Measurements from ENCODE around the gene FASTKD1.

GRCh38 chr2:169572821-169573159 is 875 bp downstream of the FASTKD1 start:
- TF ChIP-seq, protein P1, sequence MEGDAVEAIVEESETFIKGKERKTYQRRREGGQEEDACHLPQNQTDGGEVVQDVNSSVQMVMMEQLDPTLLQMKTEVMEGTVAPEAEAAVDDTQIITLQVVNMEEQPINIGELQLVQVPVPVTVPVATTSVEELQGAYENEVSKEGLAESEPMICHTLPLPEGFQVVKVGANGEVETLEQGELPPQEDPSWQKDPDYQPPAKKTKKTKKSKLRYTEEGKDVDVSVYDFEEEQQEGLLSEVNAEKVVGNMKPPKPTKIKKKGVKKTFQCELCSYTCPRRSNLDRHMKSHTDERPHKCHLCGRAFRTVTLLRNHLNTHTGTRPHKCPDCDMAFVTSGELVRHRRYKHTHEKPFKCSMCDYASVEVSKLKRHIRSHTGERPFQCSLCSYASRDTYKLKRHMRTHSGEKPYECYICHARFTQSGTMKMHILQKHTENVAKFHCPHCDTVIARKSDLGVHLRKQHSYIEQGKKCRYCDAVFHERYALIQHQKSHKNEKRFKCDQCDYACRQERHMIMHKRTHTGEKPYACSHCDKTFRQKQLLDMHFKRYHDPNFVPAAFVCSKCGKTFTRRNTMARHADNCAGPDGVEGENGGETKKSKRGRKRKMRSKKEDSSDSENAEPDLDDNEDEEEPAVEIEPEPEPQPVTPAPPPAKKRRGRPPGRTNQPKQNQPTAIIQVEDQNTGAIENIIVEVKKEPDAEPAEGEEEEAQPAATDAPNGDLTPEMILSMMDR (IDR thresholded peaks at IDR 0.05), result no peak
- no peak for TF ChIP-seq EZH2 (IDR thresholded peaks at IDR 0.05; ENCODE audit: borderline replicate concordance, insufficient read depth, low read depth, low read length, poor library complexity, severe bottlenecking)

All from B cell (primary cell).